Astrocyte of the cerebellum (primary cell): Measurements from ENCODE around the gene TBX10.
A peak's percentile ranks its signal among the peaks of the same experiment; 100 is the strongest.
"Not testable (repeated sequence)": the region's sequence is repeated elsewhere in the genome, so short reads cannot be mapped to it uniquely, and the experiment has no call there.

Experiments
- DNase-seq: peaks from one replicate; pipeline ENCODE4 v3.0.0-alpha.2; 2011; ENCODE audit warnings: low read depth
- H3K4me3 ChIP-seq: 2 replicates; pipeline ENCODE4 v1.5.1; 2011; ENCODE audit warnings: mild to moderate bottlenecking, low read depth, low read length, moderate library complexity
- in situ Hi-C: cut with HindIII; loops from 2 replicates; pipeline ENCODE4 v1.10.0; 2017; ENCODE audit warnings: low sequenced_read_pairs
- TF ChIP-seq, protein P1 (sequence below): IDR thresholded peaks from 2 replicates; pipeline ENCODE4 v1.5.1; 2012; ENCODE audit warnings: low read length, low read depth, moderate library complexity, mild to moderate bottlenecking; ENCODE audit errors: missing control alignments

The TBX10 gene

DNA sequence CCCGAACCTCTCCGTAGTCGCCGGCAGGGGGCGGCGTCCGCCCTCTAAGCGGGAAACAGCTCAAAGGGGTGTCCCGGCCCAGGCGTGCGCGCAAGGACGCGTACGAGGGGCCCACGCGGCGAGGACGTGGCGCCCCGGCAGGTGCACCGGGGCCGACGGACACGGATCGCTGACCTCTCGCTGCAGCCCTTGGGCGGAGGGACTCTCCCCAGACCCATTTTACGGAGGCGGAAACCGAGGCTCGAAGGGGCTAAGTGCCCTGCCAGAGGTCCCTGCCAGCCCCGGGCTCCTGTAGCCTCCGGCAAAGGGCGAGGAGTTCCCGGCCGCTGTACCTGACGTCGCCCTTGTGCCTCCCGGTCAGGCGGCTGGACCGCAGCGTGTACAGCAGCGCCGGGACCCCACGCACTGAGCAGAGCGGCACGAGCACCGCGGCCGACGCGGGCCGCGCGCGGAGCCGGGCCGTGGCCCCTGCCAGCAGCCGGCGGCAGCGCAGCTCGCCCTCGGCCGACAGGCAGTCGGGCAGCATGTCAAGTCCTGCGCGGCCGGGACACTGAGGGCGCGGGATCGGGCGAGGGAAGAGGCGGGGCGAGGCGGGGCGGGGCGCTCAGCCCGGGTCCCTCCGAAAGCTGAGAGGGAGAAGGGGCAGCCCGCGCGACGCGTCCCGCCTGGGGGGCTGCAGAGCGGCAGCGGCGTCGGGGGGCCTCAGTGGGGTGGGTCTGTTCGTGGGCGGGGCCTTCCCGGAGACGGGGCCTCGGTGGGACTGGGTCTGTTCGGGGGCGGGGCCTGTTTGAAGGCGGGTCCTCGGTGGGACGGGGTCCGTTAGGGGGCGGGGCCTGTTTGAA lies 10.0 kb downstream of the TBX10 start, which contains the start of gene NUDT8:
Gene NUDT8 (minus strand): TSS at position 552 of the 842 bp plus-strand sequence. CDS start 26 bp downstream, at position 526.
- TF ChIP-seq, protein P1, sequence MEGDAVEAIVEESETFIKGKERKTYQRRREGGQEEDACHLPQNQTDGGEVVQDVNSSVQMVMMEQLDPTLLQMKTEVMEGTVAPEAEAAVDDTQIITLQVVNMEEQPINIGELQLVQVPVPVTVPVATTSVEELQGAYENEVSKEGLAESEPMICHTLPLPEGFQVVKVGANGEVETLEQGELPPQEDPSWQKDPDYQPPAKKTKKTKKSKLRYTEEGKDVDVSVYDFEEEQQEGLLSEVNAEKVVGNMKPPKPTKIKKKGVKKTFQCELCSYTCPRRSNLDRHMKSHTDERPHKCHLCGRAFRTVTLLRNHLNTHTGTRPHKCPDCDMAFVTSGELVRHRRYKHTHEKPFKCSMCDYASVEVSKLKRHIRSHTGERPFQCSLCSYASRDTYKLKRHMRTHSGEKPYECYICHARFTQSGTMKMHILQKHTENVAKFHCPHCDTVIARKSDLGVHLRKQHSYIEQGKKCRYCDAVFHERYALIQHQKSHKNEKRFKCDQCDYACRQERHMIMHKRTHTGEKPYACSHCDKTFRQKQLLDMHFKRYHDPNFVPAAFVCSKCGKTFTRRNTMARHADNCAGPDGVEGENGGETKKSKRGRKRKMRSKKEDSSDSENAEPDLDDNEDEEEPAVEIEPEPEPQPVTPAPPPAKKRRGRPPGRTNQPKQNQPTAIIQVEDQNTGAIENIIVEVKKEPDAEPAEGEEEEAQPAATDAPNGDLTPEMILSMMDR: no peak
- in situ Hi-C loops: no loop called here
- H3K4me3 ChIP-seq: peak within 1 kb of the TSS; percentile 67
- DNase-seq: peak; percentile 47

DNA sequence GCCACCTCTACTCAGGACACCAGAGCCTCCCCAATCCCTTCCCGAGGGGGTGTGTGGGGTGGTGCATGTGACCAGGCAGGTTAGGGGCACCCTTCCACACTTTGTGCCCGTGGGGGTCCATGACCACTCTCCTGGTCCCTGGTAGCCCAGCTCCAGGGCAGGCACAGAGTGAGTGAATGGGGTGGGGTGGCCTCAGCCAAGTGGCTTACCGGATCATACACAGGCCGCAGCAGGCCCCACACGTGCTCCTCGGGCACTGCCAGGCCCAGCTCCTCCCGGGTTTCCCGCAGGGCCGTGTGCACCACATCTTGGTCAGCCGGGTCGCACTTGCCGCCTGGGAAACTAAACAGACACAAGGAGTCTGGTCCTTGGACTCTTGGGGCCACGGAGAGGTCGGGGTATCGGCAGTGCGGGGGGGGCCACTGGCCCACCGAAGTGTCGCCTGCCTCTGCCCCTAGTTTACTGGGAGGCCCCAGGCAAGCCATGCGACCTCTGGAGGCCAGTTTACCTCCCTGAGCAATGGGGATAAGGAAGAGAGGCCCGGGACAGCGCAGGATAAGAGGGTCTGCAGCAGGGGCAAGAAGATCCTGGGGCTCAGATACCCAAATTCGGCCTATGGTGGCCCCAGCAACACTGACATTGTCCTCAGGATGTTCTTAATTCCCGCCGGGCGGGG lies 10.7 kb downstream of the TBX10 start:
- peak overlapping the region; percentile 50 for H3K4me3 ChIP-seq
- TF ChIP-seq, protein P1: peak; percentile 77

DNA sequence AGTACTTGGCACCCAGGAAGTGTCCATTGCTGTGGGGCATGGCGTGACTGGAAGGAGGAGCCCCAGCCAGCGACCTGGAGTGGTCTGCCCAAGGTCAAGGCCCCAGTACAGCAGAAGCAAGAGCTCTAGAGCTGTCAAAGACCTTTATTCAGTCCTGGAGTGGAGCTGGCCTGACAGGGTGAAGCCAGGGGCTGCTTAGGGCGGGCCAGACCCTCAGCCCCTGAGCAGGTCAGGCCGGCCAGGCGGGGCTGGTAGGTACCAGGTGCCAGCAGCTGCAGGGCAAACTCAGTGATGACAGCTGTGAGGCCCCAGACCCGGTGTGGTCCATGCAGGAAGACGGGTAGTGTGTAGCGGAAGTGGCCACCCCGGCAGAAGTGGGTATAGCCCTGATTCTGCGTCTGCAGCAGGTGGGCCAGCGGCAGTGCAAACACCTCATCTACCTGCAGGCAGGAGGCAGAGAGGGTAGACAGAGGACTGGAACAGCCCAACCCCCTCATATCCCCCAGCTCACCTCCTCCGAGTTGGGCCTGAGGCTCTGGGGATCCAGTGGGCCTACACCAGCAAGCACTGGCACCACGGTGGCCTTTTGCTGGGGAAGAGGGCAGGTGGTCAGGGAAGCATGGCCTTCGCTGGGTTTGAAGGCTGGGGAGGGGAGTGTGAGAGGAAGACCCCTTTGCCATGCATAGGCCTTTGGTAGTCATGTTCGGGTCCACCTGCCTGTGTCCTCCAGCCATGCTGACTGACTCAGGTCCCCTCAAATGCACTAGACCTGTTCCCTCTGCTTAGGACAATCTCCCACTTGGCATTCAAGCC lies 11.5 kb downstream of the TBX10 start:
- no peak overlapping the region for H3K4me3 ChIP-seq
- in situ Hi-C loops: no loop called here
- DNase-seq: no peak
- TF ChIP-seq, protein P1: no peak

More for the DNA sequence above, 10.7 kb downstream of the TBX10 start:
- no peak for DNase-seq
- in situ Hi-C loops: no loop called here

DNA sequence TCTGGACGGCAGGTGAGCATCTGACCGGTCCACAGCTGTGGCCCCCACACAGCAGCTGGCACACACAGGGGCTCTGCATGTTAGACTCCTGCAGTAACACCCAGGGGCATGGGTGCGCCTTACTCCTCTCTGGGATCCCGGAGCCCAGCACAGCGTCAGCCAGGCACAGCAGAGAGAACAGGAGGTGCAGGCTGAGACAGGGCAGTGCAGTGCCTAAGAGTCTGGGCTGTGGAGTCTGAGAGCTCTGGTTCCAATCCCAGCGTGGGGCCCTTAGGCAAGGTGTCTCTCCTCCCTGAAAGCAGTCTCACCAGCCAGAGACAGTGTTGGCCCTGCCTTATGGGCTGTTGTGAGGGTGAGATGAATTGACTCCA lies 12.1 kb downstream of the TBX10 start:
- TF ChIP-seq, protein P1: no peak
- no peak overlapping the region for H3K4me3 ChIP-seq
- in situ Hi-C loops: no loop called here
- no peak for DNase-seq

DNA sequence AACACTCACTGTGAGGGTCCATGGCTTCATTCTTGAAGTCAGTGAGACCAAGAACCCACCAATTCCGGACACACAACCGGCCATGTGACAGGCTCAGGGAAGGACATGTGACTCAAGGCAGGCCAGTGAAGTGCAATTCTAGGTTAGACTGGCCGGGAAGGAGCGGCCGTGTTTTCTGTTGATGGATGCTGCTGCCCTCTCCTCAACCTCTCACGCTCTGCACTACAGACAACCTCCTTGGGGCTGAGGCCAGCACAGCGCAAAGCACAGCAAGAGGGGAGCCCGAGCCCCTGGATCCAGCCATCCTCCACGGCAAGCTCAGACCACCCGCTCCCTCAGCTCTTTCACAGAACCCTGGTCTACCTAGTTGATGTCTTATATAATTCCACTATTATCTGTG lies 12.6 kb downstream of the TBX10 start:
- no peak for DNase-seq
- in situ Hi-C loops: no loop called here
- TF ChIP-seq, protein P1: no peak
- H3K4me3 ChIP-seq: no peak overlapping the region

DNA sequence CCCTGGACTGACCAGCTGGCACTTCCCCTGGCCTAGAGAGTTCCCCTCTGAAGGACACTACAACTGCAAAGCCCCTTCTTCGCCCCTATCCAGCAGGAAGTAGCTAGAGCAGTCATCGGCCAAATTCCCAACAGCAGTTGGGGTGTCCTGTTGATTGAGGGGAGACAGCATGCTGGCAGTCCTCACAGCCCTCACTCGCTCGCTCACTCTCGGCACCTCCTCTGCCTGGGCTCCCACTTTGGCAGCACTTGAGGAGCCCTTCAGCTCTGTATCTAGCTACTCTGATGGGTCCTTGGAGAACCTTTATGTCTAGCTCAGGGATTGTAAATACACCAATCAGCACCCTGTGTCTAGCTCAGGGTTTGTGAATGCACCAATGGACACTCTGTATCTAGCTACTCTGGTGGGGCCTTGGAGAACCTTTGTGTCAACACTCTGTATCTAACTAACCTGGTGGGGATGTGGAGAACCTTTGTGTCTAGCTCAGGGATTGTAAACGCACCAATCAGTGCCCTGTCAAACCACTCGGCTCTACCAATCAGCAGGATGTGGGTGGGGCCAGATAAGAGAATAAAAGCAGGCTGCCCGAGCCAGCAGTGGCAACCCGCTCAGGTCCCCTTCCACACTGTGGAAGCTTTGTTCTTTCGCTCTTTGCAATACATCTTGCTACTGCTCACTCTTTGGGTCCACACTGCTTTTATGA lies 13.3 kb downstream of the TBX10 start:
- in situ Hi-C loops, DNase-seq: not testable (repeated sequence)

DNA sequence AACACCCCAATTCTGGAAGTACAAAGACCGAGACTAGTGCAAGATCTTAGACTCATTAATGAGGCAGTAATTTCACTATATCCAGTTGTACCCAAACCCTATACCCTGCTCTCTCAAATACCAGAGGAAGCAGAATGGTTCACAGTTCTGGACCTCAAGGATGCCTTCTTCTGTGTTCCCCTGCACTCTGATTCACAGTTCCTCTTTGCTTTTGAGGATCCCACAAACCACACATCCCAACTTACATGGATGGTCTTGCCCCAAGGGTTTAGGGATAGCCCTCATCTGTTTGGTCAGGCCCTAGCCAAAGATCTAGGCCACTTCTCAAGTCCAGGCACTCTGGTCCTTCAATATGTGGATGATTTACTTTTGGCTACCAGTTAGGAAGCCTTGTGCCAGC lies 15.8 kb downstream of the TBX10 start:
- H3K4me3 ChIP-seq, DNase-seq, in situ Hi-C loops: not testable (repeated sequence)

More for the DNA sequence above, 13.3 kb downstream of the TBX10 start:
- not testable (repeated sequence) for H3K4me3 ChIP-seq

DNA sequence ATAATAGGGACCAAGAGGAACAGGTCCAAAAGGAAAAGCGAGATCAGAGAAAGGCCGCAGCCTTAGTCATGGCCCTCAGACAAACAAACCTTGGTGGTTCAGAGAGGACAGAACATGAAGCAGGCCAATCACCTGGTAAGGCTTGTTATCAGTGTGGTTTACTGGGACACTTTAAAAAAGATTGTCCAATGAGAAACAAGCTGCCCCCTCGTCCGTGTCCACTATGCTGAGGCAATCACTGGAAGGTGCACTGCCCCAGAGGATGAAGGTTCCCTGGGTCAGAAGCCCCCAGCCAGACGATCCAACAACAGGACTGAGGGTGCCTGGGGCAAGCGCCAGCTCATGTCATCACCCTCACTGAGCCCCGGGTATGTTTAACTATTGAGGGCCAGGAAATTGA lies 16.7 kb downstream of the TBX10 start:
- in situ Hi-C loops: not testable (repeated sequence)

DNA sequence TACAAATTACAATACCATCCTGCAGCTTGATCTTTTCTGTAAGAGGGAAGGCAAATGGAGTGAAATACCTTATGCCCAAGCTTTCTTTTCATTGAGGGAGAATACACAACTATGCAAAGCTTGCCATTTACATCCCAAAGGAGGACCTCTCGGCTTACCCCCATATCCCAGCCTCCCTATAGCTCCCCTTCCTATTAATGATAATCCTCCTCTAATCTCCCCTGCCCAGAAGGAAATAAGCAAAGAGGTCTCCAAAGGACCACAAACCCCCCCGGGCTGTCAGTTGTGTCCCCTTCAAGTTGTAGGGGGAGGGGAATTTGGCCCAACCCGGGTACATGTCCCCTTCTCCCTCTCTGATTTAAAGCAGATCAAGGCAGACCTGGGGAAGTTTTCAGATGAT lies 17.6 kb downstream of the TBX10 start:
- in situ Hi-C loops, H3K4me3 ChIP-seq, DNase-seq: not testable (repeated sequence)

More for the DNA sequence above, 16.7 kb downstream of the TBX10 start:
- DNase-seq, H3K4me3 ChIP-seq: not testable (repeated sequence)

DNA sequence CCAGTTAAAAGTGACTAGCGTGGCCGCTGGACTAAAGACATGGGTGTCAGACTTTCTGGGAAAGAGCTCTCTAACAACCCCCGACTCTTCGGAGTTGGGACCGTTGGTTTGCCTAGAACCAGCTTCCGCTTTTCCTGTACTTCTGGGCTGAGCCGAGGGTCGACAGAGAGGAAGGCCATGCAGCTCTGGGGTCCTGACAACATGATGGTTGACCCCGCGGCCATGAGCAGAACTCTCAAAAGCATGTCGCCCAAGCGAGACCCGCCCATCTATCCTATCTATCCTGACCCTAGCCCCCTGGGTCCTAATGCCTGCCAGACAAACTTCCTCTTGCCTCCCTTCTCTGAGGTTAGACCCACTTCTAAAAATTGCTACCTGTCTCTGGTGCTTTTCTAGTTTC lies 18.9 kb downstream of the TBX10 start:
- DNase-seq, in situ Hi-C loops, H3K4me3 ChIP-seq: not testable (repeated sequence)
